Osteocyte (in vitro differentiated cells): ENCODE results near the gene ZNF521. TPM values are rescaled to one million over a fixed set of nuclear protein-coding genes. Genes with fewer than 3 reads are reported as not detected.

Experiments
- DNase-seq: peaks from one replicate; pipeline ENCODE4 v3.0.0; 2021; ENCODE audit warnings: mixed read lengths; ENCODE audit not compliant: unreplicated experiment; ENCODE audit errors: extremely low spot score
- H3K27ac Mint-ChIP-seq: one replicate; pipeline ENCODE4 v1.8.0; 2021; ENCODE audit warnings: mild to moderate bottlenecking, mixed read lengths; ENCODE audit not compliant: unreplicated experiment
- H3K27me3 Mint-ChIP-seq: one replicate; pipeline ENCODE4 v1.8.0; 2021; ENCODE audit warnings: mixed read lengths; ENCODE audit not compliant: unreplicated experiment
- H3K36me3 Mint-ChIP-seq: one replicate; pipeline ENCODE4 v1.8.0; 2021; ENCODE audit warnings: mixed read lengths; ENCODE audit not compliant: unreplicated experiment
- H3K4me1 Mint-ChIP-seq: one replicate; pipeline ENCODE4 v1.8.0; 2021; ENCODE audit warnings: mixed read lengths; ENCODE audit not compliant: unreplicated experiment
- H3K4me3 Mint-ChIP-seq: one replicate; pipeline ENCODE4 v1.8.0; 2021; ENCODE audit warnings: mild to moderate bottlenecking, moderate library complexity, mixed read lengths; ENCODE audit not compliant: unreplicated experiment
- H3K9me3 Mint-ChIP-seq: one replicate; pipeline ENCODE4 v1.8.0; 2021; ENCODE audit warnings: mixed read lengths; ENCODE audit not compliant: unreplicated experiment
- total RNA-seq: library from RNA; stranded (reverse); gene quantifications from 2 replicates; pipeline ENCODE4 v1.2.1, GENCODE V29; 2021
- TF ChIP-seq, protein P1 (sequence below): fragments of 200-600 bp; sonication (generic); IDR thresholded peaks from 2 replicates; pipeline ENCODE4 v1.5.0; 2021; ENCODE audit warnings: antibody characterized with exemption, mild to moderate bottlenecking, moderate library complexity

The ZNF521 gene
- total RNA-seq, 1 donor from 2014 or later = 57.1 TPM

DNA sequence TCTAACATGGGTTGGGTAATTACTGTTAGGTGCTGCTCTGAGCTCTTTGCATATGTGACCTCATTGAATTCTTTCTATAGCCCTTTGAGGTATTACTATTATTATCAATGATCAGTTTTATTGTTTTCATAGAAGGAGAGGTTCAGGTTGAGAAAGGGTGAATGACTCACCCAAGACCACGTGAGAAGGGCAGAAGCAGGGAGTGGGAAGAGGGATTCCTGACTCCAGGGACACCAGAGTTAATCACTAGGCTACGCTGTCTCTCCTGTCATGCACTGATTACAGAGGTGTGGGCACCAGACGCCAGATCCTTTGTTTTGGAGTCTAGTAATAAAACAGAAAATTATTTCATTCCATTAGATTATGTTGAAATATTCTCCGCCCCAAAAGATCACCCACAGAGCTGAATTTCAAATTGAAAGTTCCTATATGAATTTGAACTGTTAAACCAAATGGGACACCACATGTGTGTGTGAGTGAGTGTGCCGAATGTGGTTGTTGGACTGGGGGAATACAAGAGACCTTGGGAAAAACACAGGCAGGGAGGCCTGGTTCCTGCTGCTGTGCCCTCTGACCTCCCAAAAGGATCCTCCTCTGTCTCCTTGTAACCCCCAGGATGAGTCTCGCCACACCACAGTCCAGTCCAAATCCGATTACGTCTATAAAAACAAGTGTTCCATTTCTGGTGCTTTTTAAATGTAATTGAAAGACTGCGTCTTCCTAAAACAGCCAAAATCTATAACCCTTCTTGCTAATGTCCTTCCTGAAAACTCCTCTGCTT, 215.4 kb downstream of the ZNF521 start:
- no peak overlapping the region for H3K4me3 Mint-ChIP-seq
- DNase-seq = no peak
- peaks cover 13% of the 10 kb centered on the region for H3K4me1 Mint-ChIP-seq
- no peaks in the 10 kb centered on the region for H3K36me3 Mint-ChIP-seq
- TF ChIP-seq, protein P1, sequence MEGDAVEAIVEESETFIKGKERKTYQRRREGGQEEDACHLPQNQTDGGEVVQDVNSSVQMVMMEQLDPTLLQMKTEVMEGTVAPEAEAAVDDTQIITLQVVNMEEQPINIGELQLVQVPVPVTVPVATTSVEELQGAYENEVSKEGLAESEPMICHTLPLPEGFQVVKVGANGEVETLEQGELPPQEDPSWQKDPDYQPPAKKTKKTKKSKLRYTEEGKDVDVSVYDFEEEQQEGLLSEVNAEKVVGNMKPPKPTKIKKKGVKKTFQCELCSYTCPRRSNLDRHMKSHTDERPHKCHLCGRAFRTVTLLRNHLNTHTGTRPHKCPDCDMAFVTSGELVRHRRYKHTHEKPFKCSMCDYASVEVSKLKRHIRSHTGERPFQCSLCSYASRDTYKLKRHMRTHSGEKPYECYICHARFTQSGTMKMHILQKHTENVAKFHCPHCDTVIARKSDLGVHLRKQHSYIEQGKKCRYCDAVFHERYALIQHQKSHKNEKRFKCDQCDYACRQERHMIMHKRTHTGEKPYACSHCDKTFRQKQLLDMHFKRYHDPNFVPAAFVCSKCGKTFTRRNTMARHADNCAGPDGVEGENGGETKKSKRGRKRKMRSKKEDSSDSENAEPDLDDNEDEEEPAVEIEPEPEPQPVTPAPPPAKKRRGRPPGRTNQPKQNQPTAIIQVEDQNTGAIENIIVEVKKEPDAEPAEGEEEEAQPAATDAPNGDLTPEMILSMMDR = no peak
- H3K27me3 Mint-ChIP-seq = no peaks in the 10 kb centered on the region
- no peaks in the 10 kb centered on the region for H3K9me3 Mint-ChIP-seq
- no peak overlapping the region for H3K27ac Mint-ChIP-seq

DNA sequence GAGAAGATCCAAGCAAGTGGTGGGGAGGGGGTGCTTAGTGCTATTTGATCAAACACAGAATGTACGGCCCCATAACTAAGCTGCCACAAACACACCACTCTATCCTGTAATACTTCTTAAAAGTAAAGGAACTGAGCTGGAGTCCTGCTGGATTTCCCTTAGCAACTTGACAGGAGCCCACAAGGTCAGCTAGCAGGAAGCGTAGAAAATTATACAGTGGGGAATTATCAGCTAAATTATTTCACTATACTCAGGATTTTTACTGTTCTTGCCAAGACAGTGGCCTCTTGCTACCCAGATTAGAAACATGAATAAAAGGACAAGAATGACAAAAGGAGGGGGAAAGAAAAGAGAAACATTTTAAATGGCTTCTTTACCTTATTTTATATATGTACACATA, 217.1 kb downstream of the ZNF521 start:
- no peak for DNase-seq
- no peaks in the 10 kb centered on the region for H3K9me3 Mint-ChIP-seq
- peaks cover 13% of the 10 kb centered on the region for H3K4me1 Mint-ChIP-seq
- no peak overlapping the region for H3K4me3 Mint-ChIP-seq
- no peaks in the 10 kb centered on the region for H3K27me3 Mint-ChIP-seq
- TF ChIP-seq, protein P1 = no peak
- peaks cover 4% of the 10 kb centered on the region for H3K36me3 Mint-ChIP-seq
- peak overlapping the region; percentile 35 for H3K27ac Mint-ChIP-seq

DNA sequence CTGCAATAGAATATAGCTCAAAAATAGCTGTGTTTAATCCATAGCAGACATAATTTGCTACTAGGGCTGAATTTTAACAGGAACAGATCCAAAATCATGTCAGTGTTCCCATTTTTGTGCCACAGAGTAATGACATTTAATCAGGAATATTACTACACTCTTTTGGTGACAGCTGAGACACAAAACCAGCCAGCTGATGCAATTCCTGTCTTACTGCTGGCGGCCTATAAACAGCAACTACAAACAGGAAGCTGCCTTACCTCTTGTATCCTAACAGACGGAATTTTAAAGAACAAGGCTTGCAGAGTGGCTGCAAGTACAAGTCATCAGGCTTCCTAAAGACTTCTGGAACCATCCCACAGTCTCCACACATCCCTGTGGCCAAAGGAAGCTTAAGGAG, 218.1 kb downstream of the ZNF521 start:
- Mint-ChIP-seq H3K9me3 (peaks cover under 1% of the 10 kb centered on the region), H3K4me1 (peaks cover 13% of the 10 kb centered on the region), H3K36me3 (peaks cover 5% of the 10 kb centered on the region), H3K27me3 (no peaks in the 10 kb centered on the region), H3K27ac (no peak overlapping the region), H3K4me3 (no peak overlapping the region)
- TF ChIP-seq, protein P1 = no peak
- DNase-seq = no peak

DNA sequence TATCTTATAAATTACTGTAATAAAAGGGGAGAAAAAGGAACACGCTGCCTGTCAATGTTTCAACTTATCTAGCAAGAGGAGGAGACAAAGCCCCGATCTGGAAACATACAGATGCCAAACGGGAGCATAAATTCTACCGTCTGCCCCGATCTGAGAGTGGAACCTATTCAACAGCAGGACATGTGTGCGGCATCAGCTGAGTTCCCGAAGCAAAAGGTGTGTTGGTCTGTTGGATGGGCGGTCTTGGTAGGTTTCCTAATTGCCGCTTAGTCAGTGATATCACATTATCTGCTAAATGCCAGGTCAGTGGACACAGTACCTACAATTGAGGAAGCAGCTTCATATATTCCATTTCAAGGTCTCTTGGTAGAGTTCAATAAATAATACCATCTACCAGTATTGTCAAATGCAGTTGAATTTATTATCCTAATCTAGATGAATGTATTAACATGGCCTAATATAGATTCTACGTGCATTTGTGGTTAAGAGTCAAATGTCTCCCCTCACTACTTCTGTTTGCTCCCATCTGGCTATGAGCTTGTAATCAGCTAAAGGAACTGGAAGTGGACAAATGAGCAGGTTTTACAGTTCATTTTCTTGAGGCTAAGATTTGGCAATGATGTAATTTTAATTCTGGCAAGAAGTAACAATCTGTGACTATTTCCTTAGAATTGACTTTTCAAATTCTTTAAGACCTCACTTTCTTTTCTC, 219.0 kb downstream of the ZNF521 start:
- H3K4me3 Mint-ChIP-seq = no peak overlapping the region
- no peak overlapping the region for H3K27ac Mint-ChIP-seq
- TF ChIP-seq, protein P1 = no peak
- peaks cover 7% of the 10 kb centered on the region for H3K36me3 Mint-ChIP-seq
- H3K4me1 Mint-ChIP-seq = peaks cover 13% of the 10 kb centered on the region
- no peaks in the 10 kb centered on the region for H3K27me3 Mint-ChIP-seq
- DNase-seq = no peak
- peaks cover 9% of the 10 kb centered on the region for H3K9me3 Mint-ChIP-seq

DNA sequence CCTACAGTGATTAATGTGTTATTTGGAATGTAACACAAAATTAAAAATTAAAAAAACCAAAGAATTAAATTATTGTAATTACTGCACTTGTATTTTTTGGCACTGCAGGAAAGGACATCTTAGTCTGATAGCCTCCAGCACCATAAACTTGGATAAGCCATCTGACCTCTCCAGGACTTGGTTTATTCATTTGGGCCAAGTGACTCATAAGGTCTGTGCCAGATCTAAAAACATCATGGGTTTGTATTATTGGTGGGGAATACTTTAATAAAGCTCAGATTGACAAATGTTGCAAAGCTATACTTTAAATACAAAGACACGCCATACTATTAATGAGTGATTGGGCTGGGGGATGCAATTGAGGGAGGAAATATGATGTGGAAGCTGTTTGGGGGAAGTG, 225.2 kb downstream of the ZNF521 start:
- Mint-ChIP-seq H3K27ac (no peak overlapping the region), H3K4me1 (peaks cover 10% of the 10 kb centered on the region), H3K4me3 (no peak overlapping the region), H3K9me3 (peaks cover 10% of the 10 kb centered on the region), H3K27me3 (no peaks in the 10 kb centered on the region), H3K36me3 (peaks cover 7% of the 10 kb centered on the region)
- DNase-seq = no peak
- TF ChIP-seq, protein P1 = no peak
